Dendritic cell treated with granulocyte-macrophage colony-stimulating factor and Interleukin-4, amounts not matched to agents 40 ng/mL and 50 ng/mL, for 4 days (primary cell): Measurements from ENCODE around the gene FAM78A.
"Not testable (repeated sequence)": the region's sequence is repeated elsewhere in the genome, so short reads cannot be mapped to it uniquely, and the experiment has no call there.

Experiments used
- H3K27ac Mint-ChIP-seq: one replicate; pipeline ENCODE4 v1.8.0; 2022; ENCODE audit warnings: mild to moderate bottlenecking, mixed read lengths
- H3K27me3 Mint-ChIP-seq: one replicate; pipeline ENCODE4 v1.8.0; 2022; ENCODE audit warnings: mild to moderate bottlenecking, mixed read lengths
- H3K36me3 Mint-ChIP-seq: one replicate; pipeline ENCODE4 v1.8.0; 2022; ENCODE audit warnings: low read depth, mixed read lengths
- H3K4me1 Mint-ChIP-seq: one replicate; pipeline ENCODE4 v1.8.0; 2022; ENCODE audit warnings: low read depth, mixed read lengths
- H3K4me3 Mint-ChIP-seq: one replicate; pipeline ENCODE4 v1.8.0; 2022; ENCODE audit warnings: mild to moderate bottlenecking, moderate library complexity, mixed read lengths
- H3K9me3 Mint-ChIP-seq: one replicate; pipeline ENCODE4 v1.8.0; 2022; ENCODE audit warnings: mixed read lengths
- intact Hi-C: fragments of 100-400 bp; cut with micrococcal nuclease; formaldehyde crosslinking; loops from one replicate; pipeline ENCODE4 v1.15.0; 2022

Gene FAM78A

GRCh38 chr9:131217331-131218031 is 58.8 kb downstream of the FAM78A start:
- H3K4me1 Mint-ChIP-seq, result peaks cover 16% of the 10 kb centered on the region
- no peak overlapping the region for H3K4me3 Mint-ChIP-seq
- H3K27ac Mint-ChIP-seq, result no peak overlapping the region
- peaks cover 65% of the 10 kb centered on the region for H3K36me3 Mint-ChIP-seq
- peaks cover 3% of the 10 kb centered on the region for H3K9me3 Mint-ChIP-seq
- no peaks in the 10 kb centered on the region for H3K27me3 Mint-ChIP-seq
- intact Hi-C loops, result no loop called here

- intact Hi-C loops, result no loop called here
Measured at GRCh38 chr9:131216806-131217205, 59.5 kb downstream of the FAM78A start.

GRCh38 chr9:131214876-131215275 is 61.4 kb downstream of the FAM78A start:
- intact Hi-C loops, result no loop called here
- H3K9me3 Mint-ChIP-seq, result peaks cover 19% of the 10 kb centered on the region
- peaks cover 78% of the 10 kb centered on the region for H3K36me3 Mint-ChIP-seq
- H3K4me3 Mint-ChIP-seq, result no peak overlapping the region
- H3K27me3 Mint-ChIP-seq, result no peaks in the 10 kb centered on the region
- peaks cover 32% of the 10 kb centered on the region for H3K4me1 Mint-ChIP-seq
- H3K27ac Mint-ChIP-seq, result no peak overlapping the region

More at GRCh38 chr9:131216806-131217205, 59.5 kb downstream of the FAM78A start:
- Mint-ChIP-seq H3K4me1 (peaks cover 17% of the 10 kb centered on the region), H3K4me3 (no peak overlapping the region), H3K9me3 (peaks cover 10% of the 10 kb centered on the region), H3K27me3 (no peaks in the 10 kb centered on the region), H3K36me3 (peaks cover 68% of the 10 kb centered on the region), H3K27ac (no peak overlapping the region)

GRCh38 chr9:131214286-131214856 is 61.9 kb downstream of the FAM78A start:
- Mint-ChIP-seq H3K27ac (no peak overlapping the region), H3K27me3 (no peaks in the 10 kb centered on the region), H3K36me3 (peaks cover 78% of the 10 kb centered on the region), H3K4me3 (no peak overlapping the region), H3K9me3 (peaks cover 19% of the 10 kb centered on the region), H3K4me1 (peaks cover 32% of the 10 kb centered on the region)
- intact Hi-C loops, result no loop called here

GRCh38 chr9:131211920-131212319 is 64.4 kb downstream of the FAM78A start:
- Mint-ChIP-seq H3K36me3 (peaks cover 70% of the 10 kb centered on the region), H3K9me3 (peaks cover 19% of the 10 kb centered on the region), H3K4me1 (peaks cover 33% of the 10 kb centered on the region)
- H3K27ac Mint-ChIP-seq, H3K4me3 Mint-ChIP-seq, H3K27me3 Mint-ChIP-seq, intact Hi-C loops: not testable (repeated sequence)
